Endothelial cell (in vitro differentiated cells): ENCODE data around the gene GALNT6. TPM values are rescaled to one million over a fixed set of nuclear protein-coding genes. Genes with fewer than 3 reads are reported as not detected.

ENCODE experiments used
- DNase-seq: peaks from one replicate; pipeline ENCODE4 v3.0.0; 2021; ENCODE audit warnings: low spot score
- H3K27ac Mint-ChIP-seq: one replicate; pipeline ENCODE4 v1.8.0; 2021; ENCODE audit warnings: mixed read lengths, inconsistent platforms; ENCODE audit not compliant: unreplicated experiment
- H3K27me3 Mint-ChIP-seq: one replicate; pipeline ENCODE4 v1.8.0; 2021; ENCODE audit warnings: mild to moderate bottlenecking, moderate library complexity, mixed read lengths, inconsistent platforms; ENCODE audit not compliant: unreplicated experiment
- H3K36me3 Mint-ChIP-seq: one replicate; pipeline ENCODE4 v1.8.0; 2021; ENCODE audit warnings: mild to moderate bottlenecking, low read depth, mixed read lengths, inconsistent platforms; ENCODE audit not compliant: unreplicated experiment
- H3K4me1 Mint-ChIP-seq: one replicate; pipeline ENCODE4 v1.8.0; 2021; ENCODE audit warnings: mild to moderate bottlenecking, mixed read lengths, inconsistent platforms; ENCODE audit not compliant: unreplicated experiment
- H3K4me3 Mint-ChIP-seq: one replicate; pipeline ENCODE4 v1.8.0; 2021; ENCODE audit warnings: mild to moderate bottlenecking, mixed read lengths, inconsistent platforms; ENCODE audit not compliant: unreplicated experiment
- H3K9me3 Mint-ChIP-seq: one replicate; pipeline ENCODE4 v1.8.0; 2021; ENCODE audit warnings: mixed read lengths, inconsistent platforms; ENCODE audit not compliant: unreplicated experiment
- total RNA-seq: library from RNA; stranded (reverse); fragmentation: NEBNext Ultra II Directional; extraction: Animal tissue kit (Norgen Biotek cat#: 25700); gene quantifications from one replicate; pipeline ENCODE4 v1.2.1, GENCODE V29; 2021; ENCODE audit not compliant: unreplicated experiment
- TF ChIP-seq, protein P1 (sequence below): fragments of 200-600 bp; sonication (generic); IDR thresholded peaks from one replicate; pipeline ENCODE4 v1.5.0; 2021; ENCODE audit warnings: antibody characterized with exemption; ENCODE audit not compliant: unreplicated experiment

The GALNT6 gene
- total RNA-seq, 1 donor from 2014 or later: 12.5 TPM

DNA sequence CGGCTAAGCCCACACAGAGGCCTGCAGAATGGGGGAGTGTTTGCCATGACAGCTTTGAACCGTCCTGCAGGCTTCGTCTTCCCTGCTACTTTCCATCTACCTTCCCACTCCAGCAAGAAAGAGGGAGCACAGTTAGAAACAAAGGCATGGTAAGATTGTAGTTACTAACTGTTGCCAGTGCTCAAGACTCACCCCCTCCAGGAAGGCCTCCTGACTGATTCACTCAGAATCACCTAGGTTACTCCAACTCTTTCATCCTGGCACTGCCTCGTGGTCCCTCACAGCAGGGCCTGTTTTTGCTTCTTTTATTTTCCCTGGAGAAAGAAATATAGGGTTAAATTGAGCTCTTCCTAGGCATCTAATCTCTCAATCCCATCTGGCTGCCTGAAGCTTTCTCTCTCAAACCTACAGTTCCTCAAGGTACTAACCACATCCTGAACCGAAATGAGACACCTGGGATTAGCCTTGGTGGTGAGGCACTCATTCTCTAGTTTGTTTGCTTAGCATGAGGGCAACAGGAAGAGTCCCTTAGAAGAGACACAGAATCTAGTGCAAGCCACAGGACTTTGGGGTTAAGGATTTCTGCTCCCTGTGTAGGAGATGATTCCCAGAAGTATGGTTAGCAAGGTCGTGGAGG lies 7.8 kb downstream of the GALNT6 start:
- H3K27me3 Mint-ChIP-seq: peaks cover 10% of the 10 kb centered on the region
- no peak overlapping the region for H3K4me3 Mint-ChIP-seq
- no peak for DNase-seq
- TF ChIP-seq, protein P1, sequence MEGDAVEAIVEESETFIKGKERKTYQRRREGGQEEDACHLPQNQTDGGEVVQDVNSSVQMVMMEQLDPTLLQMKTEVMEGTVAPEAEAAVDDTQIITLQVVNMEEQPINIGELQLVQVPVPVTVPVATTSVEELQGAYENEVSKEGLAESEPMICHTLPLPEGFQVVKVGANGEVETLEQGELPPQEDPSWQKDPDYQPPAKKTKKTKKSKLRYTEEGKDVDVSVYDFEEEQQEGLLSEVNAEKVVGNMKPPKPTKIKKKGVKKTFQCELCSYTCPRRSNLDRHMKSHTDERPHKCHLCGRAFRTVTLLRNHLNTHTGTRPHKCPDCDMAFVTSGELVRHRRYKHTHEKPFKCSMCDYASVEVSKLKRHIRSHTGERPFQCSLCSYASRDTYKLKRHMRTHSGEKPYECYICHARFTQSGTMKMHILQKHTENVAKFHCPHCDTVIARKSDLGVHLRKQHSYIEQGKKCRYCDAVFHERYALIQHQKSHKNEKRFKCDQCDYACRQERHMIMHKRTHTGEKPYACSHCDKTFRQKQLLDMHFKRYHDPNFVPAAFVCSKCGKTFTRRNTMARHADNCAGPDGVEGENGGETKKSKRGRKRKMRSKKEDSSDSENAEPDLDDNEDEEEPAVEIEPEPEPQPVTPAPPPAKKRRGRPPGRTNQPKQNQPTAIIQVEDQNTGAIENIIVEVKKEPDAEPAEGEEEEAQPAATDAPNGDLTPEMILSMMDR: no peak
- H3K9me3 Mint-ChIP-seq: no peaks in the 10 kb centered on the region
- H3K27ac Mint-ChIP-seq: no peak overlapping the region
- H3K36me3 Mint-ChIP-seq: peaks cover 6% of the 10 kb centered on the region
- H3K4me1 Mint-ChIP-seq: peaks cover 53% of the 10 kb centered on the region

DNA sequence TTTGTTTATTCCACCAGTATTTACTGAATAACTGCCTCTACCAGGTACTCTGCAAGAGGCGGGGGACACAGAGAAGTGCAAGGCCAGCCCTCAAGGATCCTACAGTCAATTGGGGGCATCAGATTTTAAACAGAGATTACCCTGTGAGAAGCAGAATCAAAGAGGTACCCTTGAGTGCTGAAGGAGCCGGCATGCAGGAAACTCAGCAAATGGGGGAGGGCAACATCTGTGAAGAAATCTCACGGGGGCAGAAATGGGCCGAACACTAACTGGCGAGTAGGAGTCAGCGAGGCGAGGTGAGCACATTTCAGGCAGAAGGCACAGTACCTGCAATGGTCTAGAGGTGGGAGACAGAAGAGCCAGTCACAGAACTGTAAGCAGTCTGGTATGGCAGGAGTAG lies 9.0 kb downstream of the GALNT6 start:
- no peaks in the 10 kb centered on the region for H3K9me3 Mint-ChIP-seq
- TF ChIP-seq, protein P1: no peak
- peaks cover 8% of the 10 kb centered on the region for H3K27me3 Mint-ChIP-seq
- peaks cover 15% of the 10 kb centered on the region for H3K36me3 Mint-ChIP-seq
- no peak for DNase-seq
- peaks cover 45% of the 10 kb centered on the region for H3K4me1 Mint-ChIP-seq
- H3K27ac Mint-ChIP-seq: peak overlapping the region; percentile 5
- H3K4me3 Mint-ChIP-seq: no peak overlapping the region

DNA sequence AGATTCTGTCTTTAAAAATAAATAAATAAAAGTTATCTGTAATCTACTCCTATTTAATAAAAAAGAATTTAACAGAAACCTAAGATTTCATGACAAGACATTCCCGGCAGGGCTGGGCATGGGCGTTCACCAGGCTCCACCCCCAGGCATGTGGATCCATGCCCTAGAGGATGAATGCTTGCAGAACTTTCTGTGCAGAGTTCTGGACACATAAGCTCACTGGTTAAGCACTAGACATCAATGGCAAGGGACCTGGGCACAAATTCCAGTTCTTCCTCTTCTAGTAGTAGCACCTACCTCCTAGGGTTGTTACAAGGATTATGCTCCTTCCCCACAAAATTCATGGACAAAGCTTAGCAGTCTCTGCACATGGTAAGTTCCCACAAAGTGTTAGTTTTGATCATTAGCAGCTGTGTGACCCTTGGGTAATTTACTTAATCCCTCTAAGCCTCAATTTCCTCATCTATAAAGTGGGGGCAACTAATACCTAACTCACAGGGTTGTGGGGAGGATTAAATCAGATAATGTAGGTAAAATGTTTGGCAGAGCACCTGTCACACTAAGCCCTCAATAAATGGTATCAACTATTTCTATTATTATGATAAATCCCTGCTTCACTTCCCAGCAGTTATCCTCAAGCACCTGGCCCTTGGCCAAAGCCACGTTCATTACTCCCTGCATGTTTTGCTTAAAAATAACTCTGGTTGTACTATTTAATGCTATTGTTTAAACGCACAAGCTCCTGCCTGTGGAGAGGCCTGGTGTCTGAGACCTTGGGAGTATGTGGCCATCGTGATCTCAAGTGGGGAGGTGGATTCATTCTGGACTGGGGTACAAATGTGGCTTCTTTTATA lies 9.8 kb downstream of the GALNT6 start:
- Mint-ChIP-seq H3K4me1 (peaks cover 40% of the 10 kb centered on the region), H3K27me3 (peaks cover 5% of the 10 kb centered on the region), H3K27ac (no peak overlapping the region), H3K4me3 (no peak overlapping the region), H3K9me3 (no peaks in the 10 kb centered on the region), H3K36me3 (peaks cover 16% of the 10 kb centered on the region)
- TF ChIP-seq, protein P1: no peak
- DNase-seq: no peak

DNA sequence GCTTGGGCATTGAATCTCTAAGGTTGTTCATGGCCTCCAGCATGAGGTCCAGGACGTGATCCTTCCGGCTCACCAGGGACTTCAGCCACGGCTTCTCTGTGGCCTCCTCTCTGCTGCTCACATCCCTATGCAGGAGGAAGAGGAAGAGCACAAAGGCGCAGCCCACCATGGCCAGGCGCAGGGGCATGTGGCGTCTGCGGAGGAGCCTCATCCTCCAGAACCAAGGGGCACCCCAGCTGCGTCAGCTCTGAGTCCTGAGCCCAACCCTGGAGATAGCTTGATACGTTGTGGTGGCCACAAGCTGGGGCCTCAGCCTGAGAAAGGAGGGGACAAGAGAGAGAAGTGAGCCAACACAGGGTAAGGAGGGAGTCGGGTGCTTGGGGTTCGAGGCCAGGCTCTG lies 11.6 kb downstream of the GALNT6 start:
- H3K9me3 Mint-ChIP-seq: no peaks in the 10 kb centered on the region
- H3K4me3 Mint-ChIP-seq: no peak overlapping the region
- peaks cover 37% of the 10 kb centered on the region for H3K4me1 Mint-ChIP-seq
- peaks cover 5% of the 10 kb centered on the region for H3K27me3 Mint-ChIP-seq
- TF ChIP-seq, protein P1: no peak
- peaks cover 16% of the 10 kb centered on the region for H3K36me3 Mint-ChIP-seq
- H3K27ac Mint-ChIP-seq: no peak overlapping the region
- DNase-seq: no peak

DNA sequence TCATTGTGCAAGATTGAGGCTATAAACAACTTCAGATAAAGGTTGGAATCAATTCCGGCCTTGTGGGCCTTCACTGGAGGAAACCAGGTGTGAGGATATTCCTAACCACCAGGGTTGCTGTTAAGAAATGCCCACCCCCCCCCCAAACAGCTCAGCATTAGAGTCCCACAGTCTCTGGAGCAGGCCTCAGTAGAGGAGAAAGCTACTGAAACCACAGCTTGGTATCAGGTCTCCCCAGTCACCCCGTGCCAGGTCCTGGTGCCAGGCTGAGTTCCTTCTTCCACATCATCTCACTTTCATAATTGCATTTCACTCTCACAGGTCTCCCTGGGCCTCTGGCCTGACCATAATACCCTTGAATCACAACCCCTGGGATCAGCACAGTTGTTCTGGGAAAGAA lies 12.5 kb downstream of the GALNT6 start:
- no peak for DNase-seq
- no peak overlapping the region for H3K4me3 Mint-ChIP-seq
- no peak overlapping the region for H3K27ac Mint-ChIP-seq
- no peaks in the 10 kb centered on the region for H3K9me3 Mint-ChIP-seq
- H3K27me3 Mint-ChIP-seq: peaks cover 5% of the 10 kb centered on the region
- peaks cover 38% of the 10 kb centered on the region for H3K4me1 Mint-ChIP-seq
- H3K36me3 Mint-ChIP-seq: peaks cover 16% of the 10 kb centered on the region
- TF ChIP-seq, protein P1: no peak
